Globus pallidus (tissue), 1 donor: Measurements from ENCODE around the gene TNKS1BP1.
"Not testable (repeated sequence)": the region's sequence is repeated elsewhere in the genome, so short reads cannot be mapped to it uniquely, and the experiment has no call there.

Source experiments
- DNase-seq: peaks from one replicate; pipeline ENCODE4 v3.0.0-alpha.2; 2015; ENCODE audit warnings: low spot score

TNKS1BP1 gene, protein sequence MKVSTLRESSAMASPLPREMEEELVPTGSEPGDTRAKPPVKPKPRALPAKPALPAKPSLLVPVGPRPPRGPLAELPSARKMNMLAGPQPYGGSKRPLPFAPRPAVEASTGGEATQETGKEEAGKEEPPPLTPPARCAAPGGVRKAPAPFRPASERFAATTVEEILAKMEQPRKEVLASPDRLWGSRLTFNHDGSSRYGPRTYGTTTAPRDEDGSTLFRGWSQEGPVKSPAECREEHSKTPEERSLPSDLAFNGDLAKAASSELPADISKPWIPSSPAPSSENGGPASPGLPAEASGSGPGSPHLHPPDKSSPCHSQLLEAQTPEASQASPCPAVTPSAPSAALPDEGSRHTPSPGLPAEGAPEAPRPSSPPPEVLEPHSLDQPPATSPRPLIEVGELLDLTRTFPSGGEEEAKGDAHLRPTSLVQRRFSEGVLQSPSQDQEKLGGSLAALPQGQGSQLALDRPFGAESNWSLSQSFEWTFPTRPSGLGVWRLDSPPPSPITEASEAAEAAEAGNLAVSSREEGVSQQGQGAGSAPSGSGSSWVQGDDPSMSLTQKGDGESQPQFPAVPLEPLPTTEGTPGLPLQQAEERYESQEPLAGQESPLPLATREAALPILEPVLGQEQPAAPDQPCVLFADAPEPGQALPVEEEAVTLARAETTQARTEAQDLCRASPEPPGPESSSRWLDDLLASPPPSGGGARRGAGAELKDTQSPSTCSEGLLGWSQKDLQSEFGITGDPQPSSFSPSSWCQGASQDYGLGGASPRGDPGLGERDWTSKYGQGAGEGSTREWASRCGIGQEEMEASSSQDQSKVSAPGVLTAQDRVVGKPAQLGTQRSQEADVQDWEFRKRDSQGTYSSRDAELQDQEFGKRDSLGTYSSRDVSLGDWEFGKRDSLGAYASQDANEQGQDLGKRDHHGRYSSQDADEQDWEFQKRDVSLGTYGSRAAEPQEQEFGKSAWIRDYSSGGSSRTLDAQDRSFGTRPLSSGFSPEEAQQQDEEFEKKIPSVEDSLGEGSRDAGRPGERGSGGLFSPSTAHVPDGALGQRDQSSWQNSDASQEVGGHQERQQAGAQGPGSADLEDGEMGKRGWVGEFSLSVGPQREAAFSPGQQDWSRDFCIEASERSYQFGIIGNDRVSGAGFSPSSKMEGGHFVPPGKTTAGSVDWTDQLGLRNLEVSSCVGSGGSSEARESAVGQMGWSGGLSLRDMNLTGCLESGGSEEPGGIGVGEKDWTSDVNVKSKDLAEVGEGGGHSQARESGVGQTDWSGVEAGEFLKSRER (N-terminal part only)

DNA sequence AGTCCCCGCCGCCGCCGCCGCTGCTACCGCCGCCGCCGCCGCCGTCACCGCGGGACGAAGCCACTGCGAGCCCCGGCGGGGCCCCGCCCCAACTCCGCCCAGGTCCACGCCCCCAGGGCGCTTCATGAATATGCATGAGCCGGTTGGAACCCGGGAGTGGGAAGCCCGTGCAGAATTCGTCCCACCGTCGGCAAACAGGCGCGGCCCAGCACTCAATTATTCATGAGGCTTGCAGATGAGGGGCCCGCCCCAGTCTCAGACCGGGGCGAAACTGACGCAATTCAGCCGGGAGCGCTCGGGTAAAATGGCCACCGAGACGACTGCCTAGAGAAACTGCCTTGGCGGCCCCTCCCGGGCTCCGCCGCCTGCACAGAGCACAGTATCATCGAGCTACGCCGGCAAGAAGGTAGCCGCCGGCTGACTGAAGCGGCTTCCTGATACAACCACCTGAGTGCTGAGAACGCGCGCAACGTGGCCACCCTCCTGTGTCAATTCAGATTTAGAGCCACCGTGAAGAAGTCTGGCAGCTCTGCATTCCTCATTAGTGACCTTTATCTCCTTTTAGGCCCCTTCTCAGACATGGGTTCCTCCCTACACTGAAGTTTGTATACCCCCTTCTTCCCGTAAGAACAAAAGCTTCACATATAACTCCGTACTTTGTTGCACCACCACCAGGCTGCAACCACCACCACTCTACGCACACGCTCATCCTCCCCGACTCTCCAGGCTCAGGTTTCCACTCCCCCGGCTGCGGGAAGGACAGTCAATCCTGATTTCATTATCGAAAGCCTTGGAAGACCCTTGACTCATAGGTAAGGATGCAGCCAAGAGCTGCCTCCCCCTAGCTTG is at the start of gene TNKS1BP1:
Gene TNKS1BP1, minus strand, starts transcription at position 67 of the 849 bp plus-strand sequence. CDS start 3,067 bp downstream, outside the sequence.
- peak; percentile 96 for DNase-seq

DNA sequence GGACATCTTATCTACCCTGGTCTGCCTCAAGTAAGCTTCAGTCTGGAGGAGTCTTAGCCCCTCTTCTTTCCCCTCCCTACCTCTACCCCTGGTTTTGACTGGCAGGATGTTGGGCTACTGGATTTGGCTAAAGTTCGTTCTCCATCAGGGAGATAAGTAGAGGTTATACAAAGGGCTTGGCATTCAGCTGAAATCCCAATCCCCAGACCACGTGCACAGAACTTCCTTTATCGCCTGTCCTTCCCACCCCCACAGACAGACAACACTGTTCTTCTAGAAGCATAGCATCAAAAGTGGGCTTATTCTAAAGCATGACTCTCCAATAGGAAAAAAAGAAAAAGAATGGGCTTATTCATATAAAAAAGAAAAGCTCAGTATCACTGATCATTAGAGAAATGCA is 48.4 kb upstream of the TNKS1BP1 start:
- no peak for DNase-seq

DNA sequence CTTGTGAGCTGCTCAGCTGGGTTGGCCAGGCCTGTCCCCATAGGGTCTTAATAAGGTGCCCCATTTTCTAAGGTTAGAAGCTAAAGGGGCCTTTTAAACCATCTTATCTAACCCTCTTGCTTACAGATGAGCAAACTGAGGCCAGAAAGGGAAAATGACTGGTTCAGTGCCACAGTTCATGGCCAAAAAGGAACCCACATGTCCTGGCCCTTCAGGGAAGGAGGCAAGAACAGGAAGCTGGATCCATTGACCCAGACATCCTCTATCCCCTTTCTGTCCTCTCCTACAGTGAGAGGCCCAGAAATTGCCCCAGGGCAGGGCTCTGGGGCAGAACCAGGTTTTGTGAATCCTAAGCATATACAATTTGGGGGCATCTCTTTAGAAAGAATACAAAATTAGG is 46.2 kb upstream of the TNKS1BP1 start:
- DNase-seq, result no peak

DNA sequence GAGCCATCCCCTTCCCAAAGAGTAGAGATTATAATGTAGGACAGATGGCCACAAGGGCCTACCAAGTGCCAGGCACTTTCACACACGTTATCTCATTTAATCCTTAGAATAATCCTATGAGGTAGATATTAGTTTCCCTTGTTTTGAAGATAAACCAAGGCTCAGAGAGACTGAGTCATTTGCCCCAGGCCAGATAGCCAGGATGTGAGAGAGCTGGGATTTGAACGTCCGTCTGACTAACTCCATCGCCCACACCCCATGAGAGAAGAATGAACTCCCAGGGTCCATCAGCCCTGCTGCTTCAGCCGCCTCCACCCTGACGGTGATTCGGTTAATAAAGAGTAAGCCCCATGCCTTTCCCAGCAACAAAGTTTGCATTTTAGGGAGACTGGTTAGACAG is 45.5 kb upstream of the TNKS1BP1 start:
- no peak for DNase-seq

DNA sequence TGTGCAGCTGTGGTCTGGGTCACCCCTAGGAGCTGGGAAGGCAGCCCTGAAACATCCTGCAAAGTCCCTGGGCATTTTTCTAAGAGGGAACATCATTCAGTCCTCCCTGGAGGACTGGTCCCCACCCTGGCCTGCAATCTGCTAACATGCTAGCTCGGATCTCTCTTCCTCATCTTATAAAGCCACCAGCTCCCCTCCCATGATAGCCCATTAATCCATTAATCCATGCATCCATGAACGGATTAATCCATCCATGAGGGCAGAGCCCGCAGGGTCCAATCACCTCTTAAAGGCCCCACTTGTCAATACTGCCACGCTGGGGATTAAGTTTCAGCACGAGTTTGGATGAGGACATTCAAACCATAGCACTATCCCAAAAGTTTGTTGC is 44.1 kb upstream of the TNKS1BP1 start:
- DNase-seq, result no peak

DNA sequence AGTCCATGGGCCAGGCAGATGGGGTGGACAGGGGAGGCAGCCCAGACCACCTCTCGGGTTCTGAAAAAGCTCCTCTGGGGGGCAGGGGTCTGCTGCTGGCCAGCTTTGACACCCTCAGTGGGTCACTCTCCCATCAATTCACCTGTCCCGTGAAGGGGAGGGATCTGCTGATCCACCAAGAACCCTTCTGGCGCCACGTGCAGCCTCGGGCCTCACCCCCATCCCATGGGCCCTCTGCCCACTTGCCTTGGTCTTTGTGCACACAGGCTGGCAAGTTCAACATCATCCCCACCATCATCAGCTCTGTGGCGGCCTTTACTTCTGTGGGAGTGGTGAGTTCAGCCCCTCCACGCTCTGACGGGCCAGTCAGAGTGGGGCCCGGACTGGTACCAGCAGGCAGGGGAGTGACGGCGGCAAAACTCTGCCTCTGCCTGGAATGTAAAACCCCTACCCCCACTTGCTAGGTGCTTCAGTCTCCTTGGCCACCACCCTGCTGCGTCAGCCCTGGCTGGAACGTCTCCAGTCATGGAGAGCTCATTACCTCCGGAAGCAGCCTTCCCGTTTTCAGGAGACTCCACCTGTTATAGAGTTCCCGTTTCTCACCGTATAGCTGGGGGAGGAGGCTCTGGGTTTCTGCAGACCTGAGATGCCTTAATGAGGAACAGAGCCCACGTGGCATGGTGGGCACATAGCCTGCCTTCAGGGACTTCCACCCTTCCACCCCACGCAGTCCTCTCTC is 43.5 kb upstream of the TNKS1BP1 start:
- DNase-seq, result no peak

DNA sequence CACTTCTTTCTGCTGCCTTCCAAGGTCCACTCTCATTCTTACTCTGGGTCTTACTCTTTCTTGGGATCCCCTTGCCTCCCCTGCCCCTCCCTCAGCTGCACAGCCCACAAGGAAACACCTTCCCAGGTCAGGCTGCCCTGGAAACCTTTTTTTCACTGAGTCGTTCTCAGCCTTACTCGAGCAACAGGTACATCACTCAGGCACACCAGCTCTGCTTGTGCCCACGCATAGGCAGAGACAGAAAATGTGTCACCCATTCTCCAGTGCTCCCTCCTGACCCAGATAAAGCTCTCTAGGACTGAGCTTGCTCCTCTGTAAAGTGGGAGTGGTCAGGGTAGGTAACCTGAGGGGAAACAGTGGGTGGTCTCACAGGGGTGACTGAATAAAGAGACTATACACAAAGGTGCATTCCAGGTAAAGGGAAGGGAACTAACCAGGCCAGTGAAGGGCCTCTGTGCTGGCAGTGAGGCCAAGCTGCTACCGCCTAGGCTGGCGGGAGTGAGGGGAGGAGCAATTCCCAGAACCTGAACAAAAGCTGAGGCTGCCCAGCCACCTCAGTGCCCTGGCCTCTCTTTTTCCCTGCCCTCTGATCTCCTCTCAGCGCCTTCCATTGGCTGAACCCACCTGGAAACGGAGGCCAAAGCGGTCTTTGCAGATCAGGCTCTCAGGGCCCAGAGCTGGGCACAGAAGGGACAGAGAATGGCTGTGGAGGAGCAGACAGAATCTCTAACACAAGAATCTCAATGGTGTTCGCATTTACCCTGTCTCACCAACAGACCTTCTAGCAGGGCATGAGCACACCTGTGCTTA is 40.3 kb upstream of the TNKS1BP1 start:
- DNase-seq, result no peak

DNA sequence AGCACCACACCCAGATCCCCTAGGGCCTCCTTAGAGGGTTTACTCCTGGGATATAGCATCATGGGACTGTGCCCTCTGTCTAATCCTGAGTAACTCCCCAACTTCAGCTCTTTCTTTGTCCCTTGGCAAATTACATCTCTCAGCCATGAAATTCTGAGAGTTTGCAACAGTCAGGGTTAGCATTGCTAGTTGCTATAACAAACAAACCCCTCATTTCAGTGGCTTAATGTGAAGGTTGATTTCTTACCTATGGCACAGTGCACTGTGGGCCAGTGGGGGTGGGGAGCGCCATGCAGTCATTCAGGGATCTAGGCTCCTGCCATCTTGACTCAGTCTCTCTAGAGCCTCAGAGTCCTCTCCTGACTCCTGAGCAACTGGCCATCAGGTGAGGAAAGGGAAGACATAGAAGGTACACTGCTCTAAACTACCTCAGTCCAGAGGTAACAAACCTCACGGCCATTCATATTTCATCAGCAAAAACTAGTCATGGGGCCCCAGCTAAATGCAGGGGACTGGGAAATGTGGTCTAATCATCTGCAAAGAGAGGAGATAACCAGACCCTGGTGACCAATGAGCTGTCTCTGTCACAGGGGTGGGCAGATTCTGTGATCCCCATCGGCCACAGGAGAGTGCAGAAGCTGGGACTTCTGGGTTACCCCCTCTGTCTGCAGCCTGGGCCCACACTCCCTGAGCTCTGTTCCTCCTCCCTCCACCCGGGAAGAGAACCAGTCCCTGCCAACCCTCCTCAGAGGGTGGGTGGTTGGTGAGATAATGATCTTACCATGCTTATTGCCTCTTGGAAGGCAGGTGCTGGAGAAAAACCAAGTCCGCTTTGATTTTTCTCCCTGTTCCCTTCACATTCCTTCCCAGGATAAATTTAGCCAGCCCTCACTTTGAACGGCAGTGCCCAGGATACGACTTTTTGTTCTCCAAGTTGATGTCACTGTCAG is 38.7 kb upstream of the TNKS1BP1 start:
- no peak for DNase-seq

DNA sequence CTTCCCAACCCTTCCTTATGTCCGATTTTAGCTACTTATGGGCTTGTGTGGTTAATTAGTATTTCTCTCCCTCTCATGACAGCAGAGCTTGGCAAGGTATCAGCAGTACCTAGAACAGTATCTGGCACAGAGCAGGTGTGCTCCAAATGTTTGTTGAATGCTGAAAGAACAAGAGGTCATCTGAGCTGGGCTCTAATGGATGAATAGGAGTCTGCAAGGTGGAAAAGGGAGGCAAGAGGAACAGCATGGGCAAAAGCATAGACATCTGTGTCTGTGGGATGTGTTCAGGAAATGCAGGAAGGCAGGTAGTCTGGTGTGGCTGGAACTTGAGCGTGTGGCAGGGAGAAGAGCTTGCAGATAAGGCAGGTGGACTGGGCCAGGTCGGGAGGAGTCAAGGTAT is 37.2 kb upstream of the TNKS1BP1 start:
- DNase-seq, result no peak

DNA sequence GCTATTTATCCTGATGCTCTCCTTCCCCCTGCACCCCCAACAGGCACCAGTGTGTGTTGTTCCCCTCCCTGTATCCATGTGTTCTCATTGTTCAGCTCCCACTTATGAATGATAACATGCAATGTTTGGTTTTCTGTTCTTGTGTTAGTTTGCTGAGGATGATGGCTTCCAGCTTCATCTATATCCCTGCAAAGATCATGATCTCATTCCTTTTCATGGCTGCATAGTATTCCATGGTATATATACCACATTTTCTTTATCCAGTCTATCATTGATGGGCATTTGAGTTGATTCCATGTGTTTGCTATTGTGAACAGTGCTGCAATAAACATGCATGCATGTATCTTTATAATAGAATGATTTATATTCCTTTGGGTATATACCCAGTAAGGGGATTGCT is 36.7 kb upstream of the TNKS1BP1 start:
- DNase-seq, result not testable (repeated sequence)

DNA sequence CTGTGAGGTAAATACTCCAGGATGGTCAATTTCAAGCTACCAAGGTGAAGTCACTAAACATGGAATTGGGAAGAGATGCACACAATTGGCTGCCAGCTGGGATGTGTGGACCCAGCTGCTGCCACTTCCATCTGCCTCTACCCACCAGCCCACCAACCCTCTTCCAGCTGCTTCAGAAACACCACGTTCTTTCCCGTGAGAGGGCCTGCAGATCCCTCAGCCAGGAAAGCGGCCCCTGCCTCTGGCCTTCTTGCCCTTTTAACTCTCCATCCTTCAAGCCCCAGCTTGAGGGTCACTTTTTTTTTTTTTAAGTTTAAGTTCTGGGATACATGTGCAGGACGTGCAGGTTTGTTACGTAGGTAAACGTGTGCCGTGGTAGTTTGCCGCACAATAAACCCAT is 36.2 kb upstream of the TNKS1BP1 start:
- no peak for DNase-seq

DNA sequence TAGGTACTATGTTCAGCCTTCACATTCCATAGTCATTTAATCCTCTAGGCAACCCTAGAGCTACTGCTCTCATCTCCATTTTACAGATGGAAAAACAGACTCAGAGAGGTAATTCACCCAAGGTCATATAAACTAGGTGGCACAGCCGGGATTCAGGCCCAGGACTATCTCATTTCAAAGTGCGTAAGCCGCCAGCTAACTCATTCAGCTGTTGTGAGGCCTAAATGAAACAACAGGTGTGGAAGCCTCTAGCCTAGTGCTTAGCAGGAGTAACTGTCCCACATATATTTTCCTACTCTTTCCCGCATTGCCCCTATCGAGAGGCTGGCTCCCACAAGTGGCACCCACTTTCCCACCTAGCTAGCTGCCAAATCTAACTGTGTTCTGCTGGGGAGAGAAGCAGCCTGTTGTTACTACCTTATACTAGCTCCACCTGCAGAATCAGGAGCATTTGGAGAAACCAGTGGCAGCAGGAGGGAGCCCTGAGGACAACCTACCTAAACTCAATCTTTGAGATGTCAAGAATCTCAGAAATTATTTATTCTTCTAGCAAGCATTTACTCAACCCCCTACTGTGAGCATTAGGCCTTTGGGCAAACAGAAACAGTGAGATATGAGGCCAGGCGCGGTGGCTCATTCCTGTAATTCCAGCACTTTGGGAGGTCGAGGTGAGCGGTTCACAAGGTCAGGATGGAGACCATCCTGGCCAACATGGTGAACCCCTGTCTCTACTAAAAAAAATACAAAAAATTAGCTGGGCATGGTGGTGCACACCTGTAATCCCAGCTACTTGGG is 35.3 kb upstream of the TNKS1BP1 start:
- no peak for DNase-seq

DNA sequence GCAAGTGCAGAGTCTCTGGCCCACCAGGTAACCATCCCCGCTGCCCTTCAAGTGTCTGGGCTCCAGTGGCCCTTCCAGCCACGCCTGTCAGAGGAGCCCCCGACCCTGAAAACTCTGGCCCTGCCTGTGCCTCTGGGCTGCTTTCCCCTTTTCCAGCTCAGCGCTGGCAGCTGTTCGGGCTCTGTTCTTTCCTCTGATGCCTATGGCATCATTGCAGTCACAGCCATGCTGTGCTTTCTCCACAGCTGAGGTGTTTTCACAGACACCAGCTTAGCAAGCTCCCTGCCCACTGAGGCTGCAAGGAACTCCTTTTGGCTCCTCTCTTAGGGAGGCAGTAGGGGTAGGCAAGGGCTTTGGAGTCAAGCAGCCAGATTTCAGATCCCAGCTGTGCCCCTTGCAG is 34.6 kb upstream of the TNKS1BP1 start:
- DNase-seq, result no peak

DNA sequence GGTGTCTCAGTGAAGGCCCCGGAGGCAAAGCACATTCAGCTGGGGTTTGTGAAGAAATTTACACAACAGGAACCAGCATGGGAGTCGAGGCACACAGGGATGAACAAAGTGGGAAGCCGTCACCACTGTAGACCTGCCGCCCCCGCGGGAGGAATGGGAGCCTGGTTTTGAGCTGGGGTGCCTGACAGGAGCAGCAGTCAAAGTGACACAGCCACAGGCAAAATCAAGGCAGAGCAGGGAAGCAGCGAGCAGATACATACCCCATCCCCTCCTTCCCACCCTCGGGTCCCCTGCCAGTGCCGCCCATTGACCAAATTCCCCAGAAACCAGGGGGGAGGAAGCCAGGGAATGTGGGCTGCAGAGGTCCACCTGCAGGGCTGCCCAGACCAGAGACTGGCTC is 34.2 kb upstream of the TNKS1BP1 start:
- no peak for DNase-seq

DNA sequence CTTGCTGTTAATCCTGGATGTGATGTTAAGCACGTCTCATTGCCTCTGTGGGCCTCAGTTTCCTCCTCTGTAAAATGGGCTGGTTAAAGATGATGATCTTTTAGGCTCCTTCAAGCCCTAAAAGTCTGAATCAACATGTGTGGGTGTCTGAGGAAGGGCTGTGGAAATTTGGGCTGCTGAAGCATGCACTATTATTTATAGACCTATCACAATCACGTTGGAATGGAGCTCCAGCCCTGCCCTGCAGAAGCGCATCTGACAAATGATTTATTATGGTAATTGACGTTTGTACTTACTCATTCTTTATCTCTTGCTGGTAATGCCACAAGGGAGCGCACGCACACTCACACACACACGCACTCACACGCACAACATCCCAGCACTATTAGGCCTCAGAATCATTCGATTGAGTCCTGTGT is 33.8 kb upstream of the TNKS1BP1 start:
- DNase-seq, result no peak

DNA sequence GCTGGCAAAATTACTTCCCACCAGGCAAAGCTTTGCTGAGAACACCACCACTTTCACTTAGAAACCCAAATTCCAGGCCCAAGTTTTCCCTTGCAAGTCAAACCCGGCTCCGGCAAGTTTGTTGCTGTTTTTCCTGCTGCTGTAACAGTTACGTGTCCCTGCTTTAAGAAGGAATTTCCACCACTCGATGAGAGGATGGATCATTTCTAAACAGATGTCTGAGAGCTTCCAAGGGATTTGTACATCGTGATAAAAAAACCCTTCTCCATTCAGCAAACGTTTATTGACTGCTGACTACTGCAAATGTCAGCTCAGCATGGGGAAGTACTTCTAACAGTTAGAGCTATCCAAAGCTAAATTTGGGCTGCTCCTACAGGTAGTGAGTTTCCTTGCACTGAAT is 33.1 kb upstream of the TNKS1BP1 start:
- DNase-seq, result no peak

DNA sequence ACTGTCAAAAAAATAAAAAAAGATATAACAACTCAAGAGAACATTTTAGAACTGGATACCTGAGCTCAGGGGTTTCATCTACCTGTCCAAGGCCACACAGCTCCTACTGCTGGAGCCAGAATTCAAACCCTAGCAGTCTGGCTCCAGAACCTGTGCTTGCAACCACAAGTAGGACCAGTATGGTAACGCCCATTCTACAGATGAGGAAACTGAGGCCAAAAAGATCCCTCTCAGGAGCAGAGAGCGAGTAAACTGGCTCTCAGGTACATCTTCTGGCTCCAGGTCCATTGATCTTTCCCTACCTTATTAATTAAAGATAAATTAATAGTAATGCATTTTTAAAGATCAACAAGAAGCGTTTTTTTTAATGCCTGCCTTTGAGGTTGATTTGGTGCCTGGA is 32.6 kb upstream of the TNKS1BP1 start:
- no peak for DNase-seq

DNA sequence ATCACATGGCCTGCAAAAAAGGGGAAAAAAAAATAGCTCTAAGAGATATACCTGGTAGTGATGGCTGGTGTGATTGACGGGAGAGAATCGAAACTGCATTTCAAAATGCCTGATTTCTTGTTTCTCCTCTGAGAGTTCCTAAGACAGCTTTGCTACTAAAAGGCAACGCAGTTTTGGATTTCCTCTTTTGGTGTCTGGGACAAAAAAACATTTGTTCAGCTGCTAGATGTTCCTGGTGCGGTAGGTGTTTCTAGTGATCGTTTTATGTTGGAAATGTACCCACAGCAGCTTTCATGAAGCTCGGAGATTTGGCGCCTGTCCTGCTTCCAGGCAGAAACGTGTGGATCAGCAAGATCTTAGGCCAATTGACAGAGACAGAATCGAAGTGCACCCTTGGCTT is 31.5 kb upstream of the TNKS1BP1 start:
- DNase-seq, result no peak
